Lower leg skin (tissue), 3 donors: ENCODE results near the gene PACS2.

Source experiments
- POLR2A ChIP-seq, 2 donors: fragments of 450-650 bp; IDR thresholded peaks; one replicate each; pipeline ENCODE4 v1.6.1; 2016 to 2017; ENCODE audit warnings: antibody characterized with exemption in 2 of 2, mild to moderate bottlenecking in 1 of 2, moderate library complexity in 1 of 2
- TF ChIP-seq, protein P1 (sequence below), 3 donors: fragments of 450-650 bp; IDR thresholded peaks; one replicate each; pipeline ENCODE4 v1.5.1; 2016; ENCODE audit warnings: antibody characterized with exemption in 3 of 3, mild to moderate bottlenecking in 3 of 3, moderate library complexity in 2 of 3

DNA sequence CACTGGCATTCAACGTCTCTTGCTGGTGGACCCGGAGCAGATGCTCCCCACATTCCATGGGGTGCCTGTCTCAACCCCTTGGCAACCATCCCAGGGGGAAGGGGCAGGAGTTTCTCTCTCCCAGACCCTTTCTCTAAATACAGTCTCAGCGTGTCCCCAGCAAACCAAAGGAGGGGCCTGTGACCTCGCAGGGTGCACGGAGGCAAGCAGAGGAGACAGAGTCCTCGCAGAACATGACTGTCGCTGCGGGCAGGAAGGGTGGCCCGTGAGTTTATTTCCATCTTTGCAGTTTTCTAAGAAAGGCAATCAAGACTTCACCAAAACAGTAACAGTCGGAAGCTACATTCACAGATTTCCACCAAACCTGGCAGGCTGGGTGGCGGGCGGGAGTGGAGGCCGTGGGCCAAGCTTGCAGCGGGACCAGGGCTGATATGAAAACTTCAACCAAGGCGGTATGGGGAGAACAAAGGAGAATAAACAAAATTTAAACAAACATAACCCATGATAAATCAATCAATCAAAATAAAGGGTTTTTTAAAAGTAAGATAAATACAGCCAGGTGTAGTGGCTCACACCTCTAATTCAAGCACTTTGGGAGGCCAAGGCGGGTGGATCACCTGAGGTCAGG lies 32.3 kb upstream of the PACS2 start:
- TF ChIP-seq, protein P1, sequence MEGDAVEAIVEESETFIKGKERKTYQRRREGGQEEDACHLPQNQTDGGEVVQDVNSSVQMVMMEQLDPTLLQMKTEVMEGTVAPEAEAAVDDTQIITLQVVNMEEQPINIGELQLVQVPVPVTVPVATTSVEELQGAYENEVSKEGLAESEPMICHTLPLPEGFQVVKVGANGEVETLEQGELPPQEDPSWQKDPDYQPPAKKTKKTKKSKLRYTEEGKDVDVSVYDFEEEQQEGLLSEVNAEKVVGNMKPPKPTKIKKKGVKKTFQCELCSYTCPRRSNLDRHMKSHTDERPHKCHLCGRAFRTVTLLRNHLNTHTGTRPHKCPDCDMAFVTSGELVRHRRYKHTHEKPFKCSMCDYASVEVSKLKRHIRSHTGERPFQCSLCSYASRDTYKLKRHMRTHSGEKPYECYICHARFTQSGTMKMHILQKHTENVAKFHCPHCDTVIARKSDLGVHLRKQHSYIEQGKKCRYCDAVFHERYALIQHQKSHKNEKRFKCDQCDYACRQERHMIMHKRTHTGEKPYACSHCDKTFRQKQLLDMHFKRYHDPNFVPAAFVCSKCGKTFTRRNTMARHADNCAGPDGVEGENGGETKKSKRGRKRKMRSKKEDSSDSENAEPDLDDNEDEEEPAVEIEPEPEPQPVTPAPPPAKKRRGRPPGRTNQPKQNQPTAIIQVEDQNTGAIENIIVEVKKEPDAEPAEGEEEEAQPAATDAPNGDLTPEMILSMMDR (IDR thresholded peaks at IDR 0.05), result no peak
- TF ChIP-seq POLR2A (IDR thresholded peaks at IDR 0.05), result no peak
